ENCODE results near the gene SYTL3. TPM values are rescaled to one million over a fixed set of nuclear protein-coding genes. Genes with fewer than 3 reads are reported as not detected.
A peak's percentile ranks its signal among the peaks of the same experiment; 100 is the strongest.

Gene SYTL3
- total and polyA plus RNA-seq, 9 of the 15 experiments (the other 6 are each of a cell fraction or from before 2014, with no cell fraction given) = 0.04 to 0.46 (median 0.17) TPM; not detected in 1

DNA sequence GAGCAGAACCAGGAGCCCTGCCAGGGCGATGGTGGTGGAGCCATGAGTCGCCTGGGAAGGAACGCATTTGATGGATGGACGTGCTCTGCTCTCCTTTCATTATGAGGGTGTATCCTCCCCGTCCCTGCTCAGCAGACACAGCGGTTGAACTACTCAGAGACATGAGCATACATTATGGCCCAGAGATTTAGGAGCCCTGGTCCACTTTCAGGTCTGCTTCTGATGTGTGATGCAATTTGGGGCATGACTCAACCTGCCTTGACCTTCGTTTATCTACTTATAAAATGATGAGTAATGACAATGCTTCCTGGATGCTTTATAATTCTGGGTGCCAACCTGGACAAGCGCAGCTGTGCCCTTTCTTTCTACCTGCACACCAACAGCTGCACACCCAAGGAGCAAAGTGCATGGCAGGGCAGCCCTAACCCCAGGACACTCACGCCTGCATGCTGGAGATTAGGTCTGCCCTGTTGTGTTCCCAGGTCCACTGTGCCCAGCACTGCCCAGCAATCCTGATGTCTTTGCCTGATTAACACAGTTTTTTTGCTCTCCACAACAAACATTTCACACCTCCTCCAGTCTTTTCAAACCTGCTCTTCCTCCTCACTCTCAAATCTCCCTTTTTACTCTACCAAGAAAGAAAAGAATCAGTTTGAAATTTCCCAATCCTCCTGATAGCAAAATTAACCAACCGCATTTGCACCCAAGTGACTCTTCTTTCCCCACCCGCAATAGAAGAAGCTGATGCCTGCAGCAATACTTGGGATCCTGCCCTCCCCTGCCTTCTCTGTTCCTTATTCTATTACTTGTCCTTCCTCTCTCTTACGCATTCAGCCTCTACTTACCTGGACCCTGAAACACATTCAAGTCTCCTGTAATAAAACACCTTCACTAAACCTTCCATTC, 88.1 kb downstream of the SYTL3 start (continued):
- TF ChIP-seq PHTF2 (CRISPR knock-in tag; IDR thresholded peaks at IDR 0.05) = no peak
- TF ChIP-seq MAFK (IDR thresholded peaks at IDR 0.05; ENCODE audit: low read length) = peak; percentile 30; the same call in 1 of the 2 replicates
- no peak for TF ChIP-seq CBFA2T2 (conservative IDR thresholded peaks at IDR 0.05)
- TF ChIP-seq RFX1 (IDR thresholded peaks at IDR 0.05) = no peak
- TF ChIP-seq GTF2E2 (tag; IDR thresholded peaks at IDR 0.05) = no peak
- TF ChIP-seq RB1 (IDR thresholded peaks at IDR 0.05; ENCODE audit: low read depth) = no peak
- TF ChIP-seq, protein P1, sequence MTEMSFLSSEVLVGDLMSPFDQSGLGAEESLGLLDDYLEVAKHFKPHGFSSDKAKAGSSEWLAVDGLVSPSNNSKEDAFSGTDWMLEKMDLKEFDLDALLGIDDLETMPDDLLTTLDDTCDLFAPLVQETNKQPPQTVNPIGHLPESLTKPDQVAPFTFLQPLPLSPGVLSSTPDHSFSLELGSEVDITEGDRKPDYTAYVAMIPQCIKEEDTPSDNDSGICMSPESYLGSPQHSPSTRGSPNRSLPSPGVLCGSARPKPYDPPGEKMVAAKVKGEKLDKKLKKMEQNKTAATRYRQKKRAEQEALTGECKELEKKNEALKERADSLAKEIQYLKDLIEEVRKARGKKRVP (CRISPR knock-in tag; IDR thresholded peaks at IDR 0.05) = no peak
- peak; percentile 57; the same call in 1 of the 2 replicates for TF ChIP-seq C11orf30 (IDR thresholded peaks at IDR 0.05; ENCODE audit: low read depth)
- TF ChIP-seq, protein P2, sequence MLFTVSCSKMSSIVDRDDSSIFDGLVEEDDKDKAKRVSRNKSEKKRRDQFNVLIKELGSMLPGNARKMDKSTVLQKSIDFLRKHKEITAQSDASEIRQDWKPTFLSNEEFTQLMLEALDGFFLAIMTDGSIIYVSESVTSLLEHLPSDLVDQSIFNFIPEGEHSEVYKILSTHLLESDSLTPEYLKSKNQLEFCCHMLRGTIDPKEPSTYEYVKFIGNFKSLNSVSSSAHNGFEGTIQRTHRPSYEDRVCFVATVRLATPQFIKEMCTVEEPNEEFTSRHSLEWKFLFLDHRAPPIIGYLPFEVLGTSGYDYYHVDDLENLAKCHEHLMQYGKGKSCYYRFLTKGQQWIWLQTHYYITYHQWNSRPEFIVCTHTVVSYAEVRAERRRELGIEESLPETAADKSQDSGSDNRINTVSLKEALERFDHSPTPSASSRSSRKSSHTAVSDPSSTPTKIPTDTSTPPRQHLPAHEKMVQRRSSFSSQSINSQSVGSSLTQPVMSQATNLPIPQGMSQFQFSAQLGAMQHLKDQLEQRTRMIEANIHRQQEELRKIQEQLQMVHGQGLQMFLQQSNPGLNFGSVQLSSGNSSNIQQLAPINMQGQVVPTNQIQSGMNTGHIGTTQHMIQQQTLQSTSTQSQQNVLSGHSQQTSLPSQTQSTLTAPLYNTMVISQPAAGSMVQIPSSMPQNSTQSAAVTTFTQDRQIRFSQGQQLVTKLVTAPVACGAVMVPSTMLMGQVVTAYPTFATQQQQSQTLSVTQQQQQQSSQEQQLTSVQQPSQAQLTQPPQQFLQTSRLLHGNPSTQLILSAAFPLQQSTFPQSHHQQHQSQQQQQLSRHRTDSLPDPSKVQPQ (CRISPR knock-in tag; IDR thresholded peaks at IDR 0.05; ENCODE audit: borderline replicate concordance) = no peak
- no peak for TF ChIP-seq PHF21A (IDR thresholded peaks at IDR 0.05; ENCODE audit: borderline replicate concordance, low read depth)
- no peak for TF ChIP-seq ZNF644 (tag; IDR thresholded peaks at IDR 0.05; ENCODE audit: low read depth)
- TF ChIP-seq MCM5 (IDR thresholded peaks at IDR 0.05; ENCODE audit: low read depth) = no peak
- no peak for TF ChIP-seq TRIM28 (IDR thresholded peaks at IDR 0.05)
- no peak for TF ChIP-seq HIVEP1 (CRISPR knock-in tag; IDR thresholded peaks at IDR 0.05)
- TF ChIP-seq, protein P3, sequence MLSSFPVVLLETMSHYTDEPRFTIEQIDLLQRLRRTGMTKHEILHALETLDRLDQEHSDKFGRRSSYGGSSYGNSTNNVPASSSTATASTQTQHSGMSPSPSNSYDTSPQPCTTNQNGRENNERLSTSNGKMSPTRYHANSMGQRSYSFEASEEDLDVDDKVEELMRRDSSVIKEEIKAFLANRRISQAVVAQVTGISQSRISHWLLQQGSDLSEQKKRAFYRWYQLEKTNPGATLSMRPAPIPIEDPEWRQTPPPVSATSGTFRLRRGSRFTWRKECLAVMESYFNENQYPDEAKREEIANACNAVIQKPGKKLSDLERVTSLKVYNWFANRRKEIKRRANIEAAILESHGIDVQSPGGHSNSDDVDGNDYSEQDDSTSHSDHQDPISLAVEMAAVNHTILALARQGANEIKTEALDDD (IDR thresholded peaks at IDR 0.05) = no peak
- TF ChIP-seq KAT7 (CRISPR knock-in tag; IDR thresholded peaks at IDR 0.05; ENCODE audit: borderline replicate concordance) = no peak
- TF ChIP-seq STAG1 (CRISPR knock-in tag; IDR thresholded peaks at IDR 0.05; ENCODE audit: borderline replicate concordance) = no peak
- peak; percentile 44; the same call in 1 of the 2 replicates for TF ChIP-seq JUN (IDR thresholded peaks at IDR 0.05; ENCODE audit: borderline replicate concordance, low read depth, low read length)
- no peak for TF ChIP-seq JUN (CRISPR knock-in tag; IDR thresholded peaks at IDR 0.05; ENCODE audit: borderline replicate concordance)
- TF ChIP-seq, protein P4, sequence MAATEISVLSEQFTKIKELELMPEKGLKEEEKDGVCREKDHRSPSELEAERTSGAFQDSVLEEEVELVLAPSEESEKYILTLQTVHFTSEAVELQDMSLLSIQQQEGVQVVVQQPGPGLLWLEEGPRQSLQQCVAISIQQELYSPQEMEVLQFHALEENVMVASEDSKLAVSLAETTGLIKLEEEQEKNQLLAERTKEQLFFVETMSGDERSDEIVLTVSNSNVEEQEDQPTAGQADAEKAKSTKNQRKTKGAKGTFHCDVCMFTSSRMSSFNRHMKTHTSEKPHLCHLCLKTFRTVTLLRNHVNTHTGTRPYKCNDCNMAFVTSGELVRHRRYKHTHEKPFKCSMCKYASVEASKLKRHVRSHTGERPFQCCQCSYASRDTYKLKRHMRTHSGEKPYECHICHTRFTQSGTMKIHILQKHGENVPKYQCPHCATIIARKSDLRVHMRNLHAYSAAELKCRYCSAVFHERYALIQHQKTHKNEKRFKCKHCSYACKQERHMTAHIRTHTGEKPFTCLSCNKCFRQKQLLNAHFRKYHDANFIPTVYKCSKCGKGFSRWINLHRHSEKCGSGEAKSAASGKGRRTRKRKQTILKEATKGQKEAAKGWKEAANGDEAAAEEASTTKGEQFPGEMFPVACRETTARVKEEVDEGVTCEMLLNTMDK (IDR thresholded peaks at IDR 0.05; ENCODE audit: borderline replicate concordance, insufficient read depth, low read depth, low read length, poor library complexity, severe bottlenecking) = no peak

Measured in K562 (cell line).